Measurements from ENCODE around the gene LDHAL6A. TPM values are rescaled to one million over a fixed set of nuclear protein-coding genes. Genes with fewer than 3 reads are reported as not detected.

LDHAL6A gene
- total RNA-seq, 2 donors from 2014 or later: 0.23 TPM; not detected in 1

- no peaks in the 10 kb centered on the region for H3K4me1 ChIP-seq (replicated peaks)
- no peak overlapping the region for H3K4me3 ChIP-seq
- H3K36me3 ChIP-seq: no peaks in the 10 kb centered on the region
- H3K27ac ChIP-seq: no peak overlapping the region
- intact Hi-C loops (cut with DNase I): no loop called here
- no peak for TF ChIP-seq POLR2AphosphoS5 (IDR thresholded peaks at IDR 0.05)
- TF ChIP-seq, protein P1, sequence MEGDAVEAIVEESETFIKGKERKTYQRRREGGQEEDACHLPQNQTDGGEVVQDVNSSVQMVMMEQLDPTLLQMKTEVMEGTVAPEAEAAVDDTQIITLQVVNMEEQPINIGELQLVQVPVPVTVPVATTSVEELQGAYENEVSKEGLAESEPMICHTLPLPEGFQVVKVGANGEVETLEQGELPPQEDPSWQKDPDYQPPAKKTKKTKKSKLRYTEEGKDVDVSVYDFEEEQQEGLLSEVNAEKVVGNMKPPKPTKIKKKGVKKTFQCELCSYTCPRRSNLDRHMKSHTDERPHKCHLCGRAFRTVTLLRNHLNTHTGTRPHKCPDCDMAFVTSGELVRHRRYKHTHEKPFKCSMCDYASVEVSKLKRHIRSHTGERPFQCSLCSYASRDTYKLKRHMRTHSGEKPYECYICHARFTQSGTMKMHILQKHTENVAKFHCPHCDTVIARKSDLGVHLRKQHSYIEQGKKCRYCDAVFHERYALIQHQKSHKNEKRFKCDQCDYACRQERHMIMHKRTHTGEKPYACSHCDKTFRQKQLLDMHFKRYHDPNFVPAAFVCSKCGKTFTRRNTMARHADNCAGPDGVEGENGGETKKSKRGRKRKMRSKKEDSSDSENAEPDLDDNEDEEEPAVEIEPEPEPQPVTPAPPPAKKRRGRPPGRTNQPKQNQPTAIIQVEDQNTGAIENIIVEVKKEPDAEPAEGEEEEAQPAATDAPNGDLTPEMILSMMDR (IDR thresholded peaks at IDR 0.05): no peak
- TF ChIP-seq POLR2A (IDR thresholded peaks at IDR 0.05): no peak
- no peak for DNase-seq (ENCODE audit: low spot score)
- H3K9me3 ChIP-seq: no peaks in the 10 kb centered on the region
- H3K27me3 ChIP-seq (replicated peaks; ENCODE audit: insufficient read depth): no peaks in the 10 kb centered on the region
Measured at GRCh38 chr11:18492888-18493287, 37.2 kb downstream of the LDHAL6A start.

- 61% methylated on average over 4 of the region's 4 CpGs for WGBS
- no peak for DNase-seq (ENCODE audit: low spot score)
- Histone ChIP-seq H3K36me3 (no peaks in the 10 kb centered on the region), H3K27ac (no peak overlapping the region), H3K4me3 (no peak overlapping the region), H3K27me3 (replicated peaks; ENCODE audit: insufficient read depth) (no peaks in the 10 kb centered on the region), H3K9me3 (no peaks in the 10 kb centered on the region), H3K4me1 (replicated peaks) (no peaks in the 10 kb centered on the region)
- TF ChIP-seq, protein P1 (IDR thresholded peaks at IDR 0.05): no peak
- TF ChIP-seq POLR2AphosphoS5 (IDR thresholded peaks at IDR 0.05): no peak
- no peak for TF ChIP-seq POLR2A (IDR thresholded peaks at IDR 0.05)
- intact Hi-C loops (cut with DNase I): no loop called here
Measured at GRCh38 chr11:18493310-18493709, 37.7 kb downstream of the LDHAL6A start.

DNA sequence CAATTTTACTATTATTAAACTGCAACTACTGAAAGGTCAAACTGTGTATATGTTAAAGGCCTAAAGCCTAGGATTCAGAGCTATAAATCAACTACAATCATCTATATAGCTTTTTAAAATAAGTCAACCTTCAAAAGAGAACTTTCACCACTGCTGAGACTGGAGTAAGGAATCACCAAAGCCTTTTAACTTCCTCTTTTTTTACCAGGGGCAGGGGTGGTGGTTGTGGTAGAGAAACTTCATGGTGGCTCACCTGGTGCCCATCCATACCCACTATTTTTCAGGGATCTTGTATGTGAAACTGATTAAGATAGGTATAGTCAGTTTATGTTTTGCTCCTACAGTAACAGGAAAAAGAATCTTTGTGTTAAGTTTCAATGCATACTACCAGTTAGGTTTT lies 39.6 kb downstream of the LDHAL6A start:
- H3K27me3 ChIP-seq (replicated peaks; ENCODE audit: insufficient read depth): no peaks in the 10 kb centered on the region
- intact Hi-C loops (cut with DNase I): no loop called here

GRCh38 chr11:18495703-18496102 lies 40.0 kb downstream of the LDHAL6A start:
- H3K27ac ChIP-seq: no peak overlapping the region
- TF ChIP-seq, protein P1 (IDR thresholded peaks at IDR 0.05): no peak
- TF ChIP-seq POLR2A (IDR thresholded peaks at IDR 0.05): no peak
- no peaks in the 10 kb centered on the region for H3K36me3 ChIP-seq
- DNase-seq (ENCODE audit: low spot score): no peak
- H3K9me3 ChIP-seq: no peaks in the 10 kb centered on the region
- intact Hi-C loops (cut with DNase I): no loop called here
- H3K4me1 ChIP-seq (replicated peaks): no peaks in the 10 kb centered on the region
- no peaks in the 10 kb centered on the region for H3K27me3 ChIP-seq (replicated peaks; ENCODE audit: insufficient read depth)
- H3K4me3 ChIP-seq: no peak overlapping the region
- 83% methylated on average over 4 of the region's 4 CpGs for WGBS

More for the DNA sequence above, 39.6 kb downstream of the LDHAL6A start:
- Histone ChIP-seq H3K4me3 (no peak overlapping the region), H3K36me3 (no peaks in the 10 kb centered on the region), H3K9me3 (no peaks in the 10 kb centered on the region), H3K4me1 (replicated peaks) (no peaks in the 10 kb centered on the region), H3K27ac (no peak overlapping the region)
- TF ChIP-seq, protein P1 (IDR thresholded peaks at IDR 0.05): no peak
- TF ChIP-seq POLR2AphosphoS5 (IDR thresholded peaks at IDR 0.05) (no peak), POLR2A (IDR thresholded peaks at IDR 0.05) (no peak)
- no peak for DNase-seq (ENCODE audit: low spot score)

DNA sequence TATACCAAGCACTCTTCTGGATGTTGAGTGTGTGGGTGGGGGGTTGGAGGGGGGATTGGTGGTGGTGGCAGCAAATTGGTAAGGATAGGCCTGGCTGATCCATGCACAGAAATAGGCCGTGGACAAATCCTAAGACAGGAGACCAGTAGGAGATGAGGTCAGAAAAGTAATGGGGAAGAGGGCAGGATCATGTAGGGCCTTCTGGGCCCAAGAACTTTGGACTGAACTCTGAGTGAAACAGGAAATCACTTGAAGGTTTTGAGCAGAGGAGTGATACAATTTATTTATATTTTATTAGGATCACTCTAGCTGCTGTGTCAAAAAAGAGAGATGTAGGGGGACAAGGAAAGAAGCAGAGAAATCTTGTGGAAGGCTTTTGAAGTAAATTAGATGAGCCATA lies 42.4 kb downstream of the LDHAL6A start:
- no peak overlapping the region for H3K4me3 ChIP-seq
- TF ChIP-seq, protein P1 (IDR thresholded peaks at IDR 0.05): no peak
- no peak for TF ChIP-seq POLR2AphosphoS5 (IDR thresholded peaks at IDR 0.05)
- no peak for TF ChIP-seq POLR2A (IDR thresholded peaks at IDR 0.05)
- H3K4me1 ChIP-seq (replicated peaks): no peaks in the 10 kb centered on the region
- no peaks in the 10 kb centered on the region for H3K27me3 ChIP-seq (replicated peaks; ENCODE audit: insufficient read depth)
- H3K27ac ChIP-seq: no peak overlapping the region
- intact Hi-C loops (cut with DNase I): no loop called here
- no peak for DNase-seq (ENCODE audit: low spot score)
- 92% methylated on average over 1 of the region's 1 CpG for WGBS
- no peaks in the 10 kb centered on the region for H3K9me3 ChIP-seq
- peaks cover 0 to 9% of the 10 kb centered on the region in 2 donors for H3K36me3 ChIP-seq

Measured in prostate gland (tissue), 2 donors.